HG03066 (cell line): ENCODE results near the gene KCTD7.
"Not testable (repeated sequence)": the region's sequence is repeated elsewhere in the genome, so short reads cannot be mapped to it uniquely, and the experiment has no call there.

ENCODE experiments used
- ATAC-seq: cut with Tn5 transposase; IDR thresholded peaks from one replicate; pipeline ENCODE4 v1.9.1; 2021; ENCODE audit warnings: low read depth; ENCODE audit not compliant: unreplicated experiment

Gene KCTD7

DNA sequence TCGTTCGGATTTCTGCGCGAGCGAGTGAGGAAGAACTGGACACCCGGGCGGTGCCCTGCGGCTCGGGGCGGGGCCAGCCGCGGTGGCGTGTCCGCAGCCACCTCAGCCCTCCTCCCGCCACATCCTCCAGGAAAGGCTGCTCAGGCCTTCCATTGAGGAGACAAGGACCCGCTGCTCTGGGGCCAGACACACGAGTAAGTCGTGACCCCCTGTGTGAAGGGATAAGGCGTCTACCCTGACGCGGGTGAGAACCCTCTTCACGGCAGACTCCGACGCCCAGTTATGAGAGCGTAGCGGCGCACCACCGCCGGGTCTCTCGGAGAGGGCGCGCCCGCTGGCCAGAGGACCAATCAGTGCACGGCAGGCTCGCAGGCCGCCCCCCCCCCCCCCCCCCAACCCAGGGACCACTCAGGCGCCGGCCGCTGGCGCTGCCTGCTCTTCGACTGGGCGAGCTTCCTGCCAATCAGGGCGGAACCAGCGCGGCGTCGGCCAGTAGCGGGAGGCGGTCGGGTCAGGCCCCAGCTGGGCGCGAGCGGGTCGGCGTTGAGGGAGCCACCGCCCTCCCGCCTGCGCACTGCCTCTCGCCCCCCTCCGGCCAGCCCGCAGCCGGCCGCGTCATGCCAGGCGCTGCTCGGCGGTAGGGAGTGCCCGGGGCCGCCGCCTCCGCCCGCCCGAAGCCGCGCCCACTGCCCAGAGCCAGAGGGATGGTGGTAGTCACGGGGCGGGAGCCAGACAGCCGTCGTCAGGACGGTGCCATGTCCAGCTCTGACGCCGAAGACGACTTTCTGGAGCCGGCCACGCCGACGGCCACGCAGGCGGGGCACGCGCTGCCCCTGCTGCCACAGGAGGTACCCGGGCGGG, at the start of gene KCTD7:
Gene KCTD7 (plus strand): TSS at position 521 of the 861 bp plus-strand sequence. CDS start 184 bp downstream, at position 705.
- peak; percentile 86 for ATAC-seq

DNA sequence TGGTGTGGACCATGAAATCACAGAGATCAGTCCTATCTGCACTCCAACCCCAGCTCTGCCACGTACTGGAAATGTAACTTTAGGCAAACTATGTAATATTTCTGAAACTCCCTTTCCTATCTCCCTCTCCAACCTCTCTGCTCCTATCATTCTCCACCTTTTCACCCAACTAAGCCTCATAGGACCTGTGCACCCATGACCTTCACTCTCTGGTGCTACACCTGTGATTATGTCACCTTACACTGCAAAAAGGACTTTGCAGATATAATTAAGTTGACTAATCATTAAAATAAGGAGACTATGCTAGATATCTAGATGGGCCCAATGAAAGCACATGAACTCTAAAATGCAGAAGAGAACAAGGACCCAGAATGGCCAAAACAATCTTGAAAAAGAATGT, 48.3 kb upstream of the KCTD7 start:
- not testable (repeated sequence) for ATAC-seq

DNA sequence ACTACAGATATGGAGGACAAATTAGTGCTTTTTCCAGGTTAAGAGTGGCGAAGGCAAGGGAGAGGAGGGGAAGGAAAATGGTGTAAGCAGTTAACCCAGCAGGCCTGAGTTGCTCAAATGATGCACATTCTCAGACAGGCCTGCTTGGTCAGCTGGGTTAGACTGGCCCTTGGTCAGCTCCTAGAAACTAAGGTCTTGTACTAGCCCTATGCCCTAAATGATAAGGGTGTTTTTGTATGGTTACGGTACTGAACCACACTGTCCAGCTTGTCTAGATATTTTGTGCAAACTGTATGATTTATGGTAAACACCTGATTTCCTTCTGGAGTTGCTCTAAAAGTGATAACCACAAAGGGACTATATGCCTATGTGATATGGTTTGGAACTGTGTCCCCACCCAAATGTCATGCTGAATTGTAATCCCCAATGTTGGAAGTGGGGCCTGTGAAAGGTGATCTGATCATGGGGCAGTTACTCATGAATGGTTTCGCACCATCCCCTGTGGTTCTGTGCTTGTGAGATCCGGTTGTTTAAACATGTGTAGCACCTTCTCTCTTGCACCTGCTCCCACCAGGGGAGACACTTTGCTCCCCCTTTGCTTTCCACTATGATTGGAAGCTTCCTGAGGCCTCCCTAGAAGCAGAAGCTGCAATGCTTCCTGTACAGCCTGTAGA, 45.7 kb upstream of the KCTD7 start:
- ATAC-seq = not testable (repeated sequence)

DNA sequence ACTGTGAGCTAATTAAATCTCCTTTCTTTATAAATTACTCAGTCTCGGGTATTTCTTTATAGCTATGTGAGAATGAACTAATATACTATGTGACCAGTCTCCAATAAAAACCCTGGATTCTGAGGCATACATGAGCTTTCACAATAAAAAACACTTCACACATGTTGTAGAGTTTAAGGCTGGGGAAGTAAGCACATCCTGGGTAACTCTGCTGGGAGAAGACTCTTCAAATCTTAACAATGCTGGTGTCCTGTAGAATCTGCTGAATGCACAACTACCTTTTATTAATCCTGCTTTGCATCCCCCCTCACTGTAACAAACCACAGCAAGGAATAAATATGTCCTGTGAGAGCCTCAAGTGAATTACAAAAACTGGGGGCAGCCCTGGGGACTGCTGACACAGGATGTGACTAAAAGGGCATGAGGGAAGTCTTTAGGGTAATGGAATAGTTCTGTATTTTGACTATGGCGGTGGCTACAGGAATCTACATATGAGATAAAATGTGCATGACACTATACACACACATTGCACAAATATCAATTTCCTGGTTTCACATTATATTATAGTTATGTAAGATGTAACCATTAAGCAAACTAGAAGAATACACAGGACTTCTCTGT, 45.1 kb upstream of the KCTD7 start:
- no peak for ATAC-seq

DNA sequence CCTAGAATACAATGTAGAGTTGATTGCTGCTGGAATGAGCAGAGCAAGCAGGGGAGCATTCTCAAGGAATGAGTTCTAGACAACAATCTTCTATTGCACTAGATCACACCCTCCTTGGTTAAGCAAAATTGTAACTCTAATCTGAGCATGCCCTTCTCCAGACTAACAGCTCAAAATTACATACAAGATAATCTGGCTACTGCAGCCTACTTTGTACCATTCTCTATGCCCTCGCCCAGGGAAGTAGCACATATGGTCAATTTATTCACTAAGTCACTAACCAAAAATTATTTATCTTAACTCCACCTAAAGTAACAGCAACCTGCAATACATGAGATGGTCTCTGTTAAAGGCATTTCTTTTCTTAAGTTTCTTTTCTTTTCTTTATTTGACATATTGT, 42.5 kb upstream of the KCTD7 start:
- no peak for ATAC-seq

DNA sequence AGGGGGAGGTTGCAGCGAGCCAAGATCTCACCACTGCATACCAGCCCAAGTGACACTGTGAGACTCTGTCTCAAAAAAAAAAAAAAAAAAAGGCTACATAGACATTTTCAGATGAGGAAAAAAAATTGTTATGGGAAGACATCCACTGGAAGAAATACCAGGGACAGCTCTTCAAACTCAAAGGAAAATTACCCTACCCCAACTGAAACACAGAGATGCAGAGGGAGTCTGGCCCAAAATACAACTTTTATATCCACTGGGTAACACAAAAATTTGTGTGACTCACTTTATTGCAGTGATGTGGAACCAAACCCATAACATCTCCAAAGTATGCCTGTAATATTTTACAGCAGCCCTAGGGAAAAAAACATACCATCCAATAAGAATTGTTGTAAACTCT, 40.5 kb upstream of the KCTD7 start:
- ATAC-seq = not testable (repeated sequence)

DNA sequence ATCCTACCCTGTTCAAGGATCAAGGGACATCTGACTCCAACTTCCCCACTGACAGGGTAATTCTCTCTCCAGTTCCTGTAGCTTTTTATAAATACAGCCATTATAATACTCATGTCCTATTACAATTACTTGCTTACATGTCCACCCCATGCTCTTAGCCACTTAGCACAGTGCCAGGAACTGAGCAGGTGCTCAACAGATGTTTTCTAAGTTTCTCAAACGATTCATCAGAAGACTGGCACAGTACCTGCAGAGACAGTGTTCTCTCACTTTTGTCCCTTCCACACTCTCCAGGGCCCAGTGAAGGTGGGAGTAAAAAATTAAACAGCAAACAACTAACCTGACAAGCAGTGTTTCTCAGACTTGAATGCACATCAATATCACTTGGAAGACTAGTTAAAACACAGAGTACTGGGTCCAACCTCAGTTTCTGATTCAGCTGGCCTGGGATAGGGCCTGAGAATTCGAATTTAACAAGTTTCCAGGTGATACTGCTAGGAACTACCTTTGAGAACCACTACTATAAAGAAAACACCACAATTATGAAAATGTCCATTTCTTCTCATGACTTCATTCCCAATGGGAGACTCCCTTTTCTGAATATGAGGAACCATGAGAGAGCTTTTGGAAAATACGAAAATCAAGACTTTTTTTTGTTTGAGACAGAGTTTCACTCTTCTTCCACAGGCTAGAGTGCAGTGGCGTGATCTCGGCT, 39.7 kb upstream of the KCTD7 start:
- ATAC-seq = not testable (repeated sequence)

DNA sequence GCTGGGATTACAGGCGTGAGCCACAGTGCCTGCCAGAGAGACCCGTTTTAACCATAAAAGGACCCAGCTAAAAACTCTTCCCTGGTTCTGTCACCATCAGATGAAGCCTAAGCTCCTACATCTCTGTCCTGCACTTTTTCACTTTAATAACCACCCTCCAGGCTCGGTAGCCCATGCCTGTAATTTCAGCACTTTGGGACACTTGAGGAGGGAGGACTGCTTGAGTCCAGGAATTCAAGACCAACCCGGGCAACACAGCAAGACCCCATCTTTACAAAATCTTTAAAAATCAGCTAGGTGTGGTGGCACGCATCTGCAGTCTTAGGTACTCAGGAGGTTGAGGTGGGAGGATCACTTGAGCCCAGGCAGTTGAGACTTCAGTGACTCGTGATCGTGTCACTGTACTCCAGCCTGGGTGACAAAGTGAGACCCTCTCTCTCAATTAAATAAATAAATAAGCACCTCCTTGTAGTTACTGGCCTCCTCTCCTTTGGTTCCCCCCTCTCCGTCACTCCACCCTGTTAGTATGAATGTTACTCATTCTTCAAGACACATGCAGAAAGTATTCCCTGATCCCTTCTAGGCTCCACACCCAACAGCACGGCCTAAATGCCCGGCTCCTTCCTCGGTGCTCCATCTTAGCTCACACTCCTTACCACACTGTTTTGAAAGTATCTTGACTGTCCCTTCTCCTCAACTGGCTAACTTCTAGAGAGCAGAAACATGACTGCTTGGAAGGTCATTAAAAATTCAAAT, 38.2 kb upstream of the KCTD7 start:
- not testable (repeated sequence) for ATAC-seq

DNA sequence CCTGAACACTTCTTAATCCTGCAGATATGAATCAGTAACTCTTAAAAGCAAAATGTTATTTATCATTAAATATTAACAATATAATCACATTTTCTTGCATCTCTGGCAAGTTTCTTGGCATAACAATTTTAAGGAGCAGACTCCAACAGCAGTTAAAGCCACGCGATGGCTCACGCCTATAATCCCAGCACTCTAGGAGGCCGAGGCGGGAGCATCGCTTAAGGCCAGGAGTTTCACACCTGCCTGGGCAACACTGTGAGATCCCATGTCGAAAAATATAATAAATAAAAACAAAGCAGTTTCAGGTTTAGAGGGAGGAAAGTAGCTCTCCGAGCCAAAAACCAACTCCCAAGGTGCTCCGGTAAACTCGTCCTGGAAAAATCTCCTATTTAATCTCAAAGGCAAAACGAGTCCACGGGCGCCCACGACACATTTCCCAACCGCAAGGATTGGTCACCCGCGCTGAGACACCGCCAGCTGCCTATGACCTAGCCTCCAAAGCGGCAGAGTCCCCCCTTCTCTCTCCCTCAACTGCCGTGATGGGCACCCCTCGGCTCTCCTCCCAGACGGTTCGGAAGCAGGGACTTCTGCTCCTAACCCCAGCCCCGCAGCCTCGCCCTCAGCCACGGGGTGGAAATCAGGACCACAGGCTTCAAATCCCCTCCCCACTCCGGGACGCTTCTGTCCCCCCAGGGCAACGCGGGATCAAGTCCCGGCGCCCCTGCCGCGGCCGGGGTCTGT, 37.5 kb upstream of the KCTD7 start:
- peak; percentile 13 for ATAC-seq

DNA sequence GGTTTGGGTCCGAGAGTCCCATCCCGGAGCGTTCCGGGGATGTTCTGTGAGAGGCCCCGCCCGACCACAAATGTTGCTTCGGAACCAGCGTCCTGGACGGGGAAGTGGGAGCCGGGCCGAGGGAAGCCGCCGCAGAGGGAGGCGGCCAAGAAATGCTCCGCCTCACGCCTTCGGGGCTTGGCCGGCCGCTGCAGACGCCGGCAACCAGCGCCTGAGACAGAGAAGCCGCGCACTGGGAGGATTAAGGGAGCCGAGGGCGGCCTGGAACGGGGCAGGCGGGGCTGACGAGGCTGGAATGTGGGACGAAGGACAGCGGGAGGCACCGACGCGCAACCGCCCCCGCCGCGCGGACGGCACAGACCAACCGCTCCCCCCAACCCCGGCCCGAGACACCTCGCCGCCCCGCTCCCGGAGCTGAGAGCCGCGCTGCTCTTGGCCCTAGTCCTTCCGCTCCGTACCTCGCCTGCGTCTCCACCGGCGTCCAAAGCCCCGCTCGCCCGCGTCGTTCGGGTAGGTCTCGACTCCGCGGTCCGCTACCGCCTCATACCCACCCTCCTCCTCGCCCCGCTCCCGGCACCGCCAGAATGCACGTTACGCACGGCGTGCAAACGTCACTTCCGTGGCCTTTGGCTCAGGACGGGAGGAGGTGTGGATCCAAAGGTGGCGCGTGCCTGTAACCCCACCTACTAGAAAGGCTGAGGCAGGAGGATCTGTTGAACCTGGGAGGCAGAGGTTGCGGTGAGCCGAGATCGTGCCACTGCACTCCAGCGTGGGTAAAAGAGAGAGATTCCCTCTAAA, 36.7 kb upstream of the KCTD7 start:
- ATAC-seq = peak; percentile 94

DNA sequence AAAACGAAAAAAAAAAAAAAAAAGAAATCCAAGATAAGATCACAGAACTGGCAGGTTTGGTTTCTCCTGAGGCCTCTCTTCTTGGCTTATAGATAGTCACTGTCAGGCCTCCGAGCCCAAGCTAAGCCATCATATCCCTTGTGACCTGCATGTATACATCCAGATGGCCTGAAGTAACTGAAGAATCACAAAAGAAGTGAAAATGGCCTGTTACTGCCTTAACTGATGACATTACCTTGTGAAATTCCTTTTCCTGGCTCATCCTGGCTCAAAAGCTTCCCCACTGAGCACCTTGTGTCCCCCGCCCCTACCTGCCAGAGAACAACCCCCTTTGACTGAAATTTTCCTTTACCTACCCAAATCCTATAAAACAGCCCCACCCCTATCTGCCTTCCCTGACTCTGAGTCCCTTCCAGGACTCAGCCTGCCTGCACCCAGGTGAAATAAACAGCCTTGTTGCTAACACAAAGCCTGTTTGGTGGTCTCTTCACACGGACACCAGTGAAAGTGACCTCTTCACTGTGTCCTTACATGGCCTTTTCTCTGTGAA, 36.0 kb upstream of the KCTD7 start:
- peak; percentile 2 for ATAC-seq

DNA sequence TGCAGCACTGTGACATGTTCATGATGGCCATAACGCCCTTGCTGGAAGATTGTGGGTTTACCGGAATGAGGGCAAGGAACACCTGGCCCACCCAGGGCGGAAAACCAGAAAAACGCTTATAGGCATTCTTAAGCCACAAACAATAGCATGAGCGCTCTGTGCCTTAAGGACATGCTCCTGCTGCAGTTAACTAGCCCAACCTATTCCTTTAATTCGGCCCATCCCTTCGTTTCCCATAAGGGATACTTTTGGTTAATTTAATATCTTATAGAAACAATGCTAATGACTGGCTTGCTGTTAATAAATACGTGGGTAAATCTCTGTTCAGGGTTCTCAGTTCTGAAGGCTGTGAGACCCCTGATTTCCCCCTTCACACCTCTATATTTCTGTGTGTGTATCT, 34.6 kb upstream of the KCTD7 start:
- ATAC-seq = not testable (repeated sequence)

DNA sequence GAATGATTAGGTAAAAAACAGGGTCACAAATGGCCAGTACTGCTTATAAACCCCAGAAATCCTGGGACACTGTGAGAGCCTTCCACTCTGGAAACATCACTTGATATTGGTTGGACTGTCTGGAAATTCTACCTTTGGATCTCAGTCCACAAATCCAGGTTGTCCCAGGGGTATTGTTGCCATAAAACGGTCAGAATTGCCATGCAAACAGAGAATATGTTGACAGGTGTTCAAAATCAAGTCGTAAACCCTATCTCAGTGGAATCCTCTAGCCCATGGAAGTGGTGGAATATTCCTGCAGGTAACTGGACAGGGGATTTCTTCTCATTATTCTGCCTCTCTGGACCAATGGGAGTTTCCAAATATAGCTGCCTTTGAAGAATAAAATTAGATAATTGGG, 31.2 kb upstream of the KCTD7 start:
- ATAC-seq = no peak

DNA sequence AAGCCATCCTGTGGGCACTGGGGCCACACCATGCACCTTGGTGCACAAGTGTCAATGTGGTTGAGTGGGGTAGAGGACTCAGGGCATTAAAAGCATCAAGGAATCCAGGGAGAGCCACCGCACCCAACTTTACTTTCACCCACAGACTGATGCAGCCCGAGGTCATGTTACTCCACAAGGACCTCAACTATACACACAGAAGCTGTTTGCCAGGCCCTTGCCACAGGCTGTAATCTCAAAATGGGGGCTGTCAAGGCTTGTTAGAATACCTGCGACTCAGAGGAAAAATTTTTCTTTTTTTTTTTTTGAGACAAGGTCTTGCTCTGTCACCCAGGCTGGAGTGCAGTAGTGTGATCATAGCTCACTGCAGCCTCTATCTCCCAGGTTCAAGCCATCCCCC, 26.5 kb upstream of the KCTD7 start:
- no peak for ATAC-seq

DNA sequence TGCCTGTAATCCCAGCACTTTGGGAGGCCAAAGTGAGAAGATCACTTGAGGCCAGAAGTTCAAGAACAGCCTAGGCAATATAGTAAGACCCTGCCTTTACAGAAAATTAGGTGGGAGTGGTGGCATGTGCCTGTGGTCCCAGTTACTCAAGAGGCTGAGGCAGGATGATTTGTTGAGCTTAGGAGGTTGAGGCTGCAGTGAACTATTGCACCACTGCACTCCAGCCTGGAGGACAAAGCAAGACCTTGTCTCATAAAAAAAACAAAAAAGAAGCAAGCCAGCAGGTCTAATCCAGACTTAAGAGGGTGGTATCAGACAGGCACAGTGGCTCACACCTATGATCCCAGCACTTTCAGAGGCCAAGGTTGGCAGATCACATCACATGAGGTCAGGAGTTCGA, 24.5 kb upstream of the KCTD7 start:
- ATAC-seq = no peak

DNA sequence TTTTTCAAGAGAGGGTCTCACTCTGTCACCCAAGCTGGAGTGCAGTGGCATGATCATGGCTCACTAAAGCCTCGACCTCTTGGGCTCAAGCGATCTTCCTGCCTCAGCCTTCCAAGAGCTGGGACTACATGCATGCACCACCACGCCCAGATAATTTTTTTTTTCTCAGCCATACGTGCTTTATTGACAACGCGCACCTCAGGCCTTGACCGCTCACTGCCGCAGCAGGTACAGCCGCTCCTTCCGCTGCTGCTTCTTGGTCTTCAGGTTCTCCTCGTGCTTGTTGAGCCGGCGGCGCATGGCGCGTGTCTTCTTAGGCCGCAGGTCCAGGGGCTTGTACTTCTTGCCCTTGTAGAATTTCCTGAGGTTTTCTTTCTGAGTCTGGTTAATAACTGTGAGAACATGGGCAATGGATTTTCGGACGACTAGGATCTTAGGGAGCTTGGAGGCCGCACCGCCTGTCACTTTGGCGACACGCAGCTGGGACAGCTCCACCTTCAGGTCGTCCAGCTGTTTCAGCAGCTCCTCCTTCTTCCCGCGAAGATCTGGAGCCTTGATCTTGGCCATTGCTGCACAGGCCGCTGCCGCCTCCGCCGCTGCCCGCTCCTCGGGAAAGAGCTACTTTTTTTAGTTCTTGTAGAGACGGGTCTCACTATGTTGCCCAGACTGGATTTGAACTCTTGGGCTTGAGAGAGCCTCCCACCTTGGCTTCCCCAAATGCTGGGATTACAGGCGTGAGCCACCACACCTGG, 22.0 kb upstream of the KCTD7 start:
- ATAC-seq = not testable (repeated sequence)

DNA sequence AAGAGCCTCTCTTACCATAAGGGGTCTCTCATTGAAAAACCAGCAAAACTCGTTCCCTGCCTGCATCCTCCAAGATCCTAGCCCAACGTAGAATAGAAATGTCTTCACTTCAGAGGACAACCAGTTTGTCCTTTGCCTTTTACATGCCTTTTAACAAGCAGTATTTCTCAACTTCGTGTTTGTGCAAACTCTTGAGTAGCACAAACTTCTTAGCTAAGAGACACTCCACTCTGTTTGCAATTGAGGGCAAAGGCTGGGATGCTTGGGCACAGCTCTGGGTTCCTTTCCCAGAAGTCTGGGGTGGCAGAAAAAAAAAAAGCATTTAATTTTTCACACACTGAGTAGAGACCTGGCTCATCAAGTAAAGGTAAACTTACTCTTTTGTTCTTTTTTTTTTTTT, 19.5 kb upstream of the KCTD7 start:
- no peak for ATAC-seq

DNA sequence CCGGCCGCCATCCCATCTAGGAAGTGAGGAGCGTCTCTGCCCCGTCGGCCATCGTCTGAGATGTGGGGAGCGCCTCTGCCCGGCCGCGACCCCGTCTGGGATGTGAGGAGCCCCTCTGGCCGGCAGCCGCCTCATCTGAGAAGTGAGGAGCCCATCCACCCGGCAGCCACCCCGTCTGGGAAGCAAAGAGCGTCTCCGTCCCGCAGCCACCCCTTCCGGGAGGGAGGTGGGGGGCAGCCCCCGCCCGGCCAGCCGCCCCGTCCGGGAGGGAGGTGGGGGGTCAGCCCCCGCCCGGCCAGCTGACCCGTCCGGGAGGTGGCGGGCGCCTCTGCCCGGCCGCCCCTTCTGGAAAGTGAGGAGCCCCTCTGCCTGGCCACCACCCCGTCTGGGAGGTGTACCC, 14.1 kb upstream of the KCTD7 start:
- ATAC-seq = not testable (repeated sequence)
